GM21526 (cell line): ENCODE data around the gene PDZD7.

Experiments used
- ATAC-seq: cut with Tn5 transposase; IDR thresholded peaks from one replicate; pipeline ENCODE4 v1.9.1; 2021; ENCODE audit warnings: moderate library complexity; ENCODE audit not compliant: unreplicated experiment, low FRiP score

The PDZD7 gene

DNA sequence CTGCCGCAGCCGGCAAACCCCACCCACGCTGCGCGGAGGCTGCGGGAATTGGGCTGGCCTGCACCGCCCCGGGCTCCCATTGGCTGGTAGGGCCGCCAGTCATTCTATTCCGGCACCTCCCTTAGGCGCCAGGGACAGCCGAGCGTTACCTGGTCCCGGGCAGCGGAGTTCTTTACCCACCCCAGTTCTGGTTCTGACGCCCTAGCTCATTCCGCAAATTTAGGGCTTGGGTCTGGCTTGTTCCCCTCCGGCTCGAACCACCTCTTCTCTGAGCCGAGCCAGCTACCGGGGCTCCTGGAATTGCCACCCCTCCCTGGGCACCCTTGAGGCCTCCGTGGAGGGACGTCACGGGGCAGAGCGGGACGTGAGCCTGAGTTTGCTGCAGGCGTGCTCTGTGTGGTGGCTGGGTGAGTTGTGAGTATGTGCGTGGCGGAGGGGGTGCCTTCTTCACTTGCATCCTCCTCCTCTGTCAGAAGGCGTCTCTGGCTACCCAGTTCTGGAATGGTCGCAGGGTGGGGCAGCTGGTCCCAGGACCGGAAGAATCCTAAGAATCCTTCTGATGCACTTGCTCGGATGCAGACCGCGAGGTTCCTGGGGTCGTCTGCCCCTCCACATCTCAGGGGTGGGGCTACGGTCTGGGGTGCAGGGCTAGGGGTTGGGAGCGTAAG lies at the start of gene PDZD7, which contains the start of gene SFXN3:
Gene PDZD7 (minus strand): TSS at position 2 of the 668 bp plus-strand sequence. CDS start 910 bp downstream, outside the sequence.
Gene SFXN3 (plus strand): TSS at position 107 of the 668 bp plus-strand sequence. CDS start 3,461 bp downstream, outside the sequence.
- ATAC-seq: peak; percentile 83

DNA sequence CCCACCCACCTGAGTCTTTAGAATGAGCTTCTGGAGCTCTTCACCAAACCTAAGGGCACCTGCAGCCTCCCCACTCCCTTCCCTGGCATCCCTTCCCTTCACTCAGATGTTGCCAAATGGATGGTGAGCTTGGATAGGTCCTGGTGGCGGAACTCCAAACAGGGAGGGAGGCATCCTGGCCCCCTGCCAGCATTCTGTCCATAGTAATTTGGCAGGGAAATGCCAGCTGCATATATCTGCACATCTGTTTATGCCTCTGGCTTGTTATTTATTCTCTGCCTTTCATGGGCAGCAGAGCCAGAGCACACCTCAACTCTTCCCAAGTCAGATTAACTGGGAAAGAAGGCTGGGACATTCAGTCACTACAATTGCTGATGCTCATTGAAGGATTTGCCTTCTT lies 48.9 kb upstream of the PDZD7 start:
- ATAC-seq: no peak

GRCh38 chr10:101076630-101077029 lies 45.7 kb upstream of the PDZD7 start:
- ATAC-seq: no peak

DNA sequence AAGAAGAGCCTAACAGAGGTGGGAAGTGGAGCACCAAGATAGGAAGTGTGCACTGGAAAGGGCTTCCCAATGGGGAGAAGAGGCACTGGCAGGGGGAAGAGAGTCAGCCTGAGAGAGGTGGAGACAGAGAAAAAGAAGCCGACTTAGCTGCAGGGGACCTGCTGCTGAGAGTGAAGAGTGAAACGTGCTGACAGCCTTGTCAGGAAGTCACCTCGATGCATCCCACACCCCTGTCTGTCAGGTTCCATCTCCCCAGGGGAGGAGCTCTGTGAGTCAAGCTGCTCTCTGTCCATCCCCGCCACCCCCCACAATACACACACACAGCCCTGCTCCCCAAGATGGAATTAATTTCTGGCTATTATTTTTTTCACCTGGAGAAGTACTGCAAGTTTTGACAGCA lies 44.8 kb upstream of the PDZD7 start:
- no peak for ATAC-seq

DNA sequence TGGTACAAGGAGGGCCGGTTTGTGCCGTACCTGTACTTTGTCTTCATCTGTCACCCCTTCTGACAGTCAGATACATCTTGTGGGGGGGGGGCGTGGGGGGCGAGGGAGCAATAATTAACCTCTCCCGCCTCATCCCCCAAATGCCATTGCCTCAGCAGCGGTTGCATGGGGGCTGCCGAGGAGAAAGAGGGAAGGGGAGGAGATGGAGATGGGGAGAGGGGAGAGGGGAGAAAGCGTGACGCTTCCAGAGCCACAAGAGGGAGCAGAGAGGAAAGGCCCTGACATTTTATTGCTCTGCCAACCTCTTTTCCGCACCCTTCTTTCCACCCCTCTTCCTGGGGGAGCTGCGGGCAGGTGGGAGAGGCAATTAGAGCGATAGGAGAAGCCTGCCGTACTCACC lies 42.7 kb upstream of the PDZD7 start:
- ATAC-seq: no peak

DNA sequence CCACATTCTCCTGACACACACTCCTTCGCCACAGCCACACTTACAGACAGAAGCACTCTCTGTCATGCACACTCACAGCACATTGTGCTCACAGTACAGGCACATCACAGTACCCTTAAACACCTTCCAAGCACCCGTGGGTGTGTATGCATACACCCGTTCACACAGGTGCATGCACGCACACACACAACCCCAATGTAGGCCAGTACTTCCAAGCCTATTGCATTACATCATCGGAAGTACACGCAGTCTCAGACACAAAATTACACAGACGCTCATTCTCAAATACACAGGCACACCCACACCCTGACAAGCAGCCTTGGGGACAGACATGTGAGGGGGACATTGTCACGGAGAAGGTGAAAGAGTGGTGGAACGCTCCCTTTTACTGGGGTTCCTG lies 42.0 kb upstream of the PDZD7 start:
- no peak for ATAC-seq

DNA sequence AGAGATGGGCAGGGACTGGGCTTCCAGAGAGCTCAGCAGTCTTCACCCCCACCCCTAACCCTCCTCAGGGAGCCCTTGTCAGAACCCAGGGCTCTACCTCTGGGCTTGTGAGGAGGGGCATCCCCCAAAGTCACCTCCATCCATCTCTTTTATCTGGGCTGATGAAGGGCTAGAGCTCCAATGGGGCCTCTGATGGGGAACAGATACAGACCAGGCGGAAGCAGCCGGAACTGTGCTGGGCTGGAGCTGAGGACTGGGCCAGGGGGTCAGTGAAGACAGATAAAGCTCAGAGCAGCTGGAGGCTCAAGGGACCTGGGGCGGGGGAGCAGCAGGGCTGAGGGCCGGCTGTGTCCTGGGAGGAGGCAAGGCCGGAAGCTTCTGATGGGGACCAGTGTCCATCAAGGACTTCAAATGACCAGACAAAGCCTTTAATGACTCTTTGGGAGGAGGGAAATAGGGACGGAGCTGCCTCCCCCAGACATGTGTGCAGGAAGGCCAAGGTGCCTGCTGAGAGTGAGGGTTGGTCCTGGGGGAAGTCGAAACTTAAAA lies 41.0 kb upstream of the PDZD7 start:
- no peak for ATAC-seq

- ATAC-seq: no peak
These were observed 40.4 kb upstream of the PDZD7 start for GRCh38 chr10:101071267-101071884.

DNA sequence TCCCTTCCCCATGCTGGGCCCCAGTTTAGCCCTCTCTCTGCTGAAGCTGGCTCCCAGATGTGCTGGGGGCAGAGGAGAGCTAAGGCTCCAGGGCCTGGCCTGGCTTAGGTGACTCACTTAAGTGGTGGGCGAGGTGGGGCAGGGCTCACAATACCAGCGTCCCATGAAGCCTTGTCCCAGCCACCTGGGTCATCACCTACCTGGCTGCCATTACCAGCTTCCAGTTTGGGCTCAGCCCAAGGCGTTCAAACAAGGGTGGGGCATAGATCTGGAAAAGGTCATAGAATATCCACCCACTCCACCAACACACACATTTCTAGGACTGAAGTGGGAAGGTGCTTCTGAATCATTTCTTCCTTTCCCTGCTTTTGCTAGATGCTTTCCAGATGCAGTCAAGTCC lies 39.2 kb upstream of the PDZD7 start:
- no peak for ATAC-seq

DNA sequence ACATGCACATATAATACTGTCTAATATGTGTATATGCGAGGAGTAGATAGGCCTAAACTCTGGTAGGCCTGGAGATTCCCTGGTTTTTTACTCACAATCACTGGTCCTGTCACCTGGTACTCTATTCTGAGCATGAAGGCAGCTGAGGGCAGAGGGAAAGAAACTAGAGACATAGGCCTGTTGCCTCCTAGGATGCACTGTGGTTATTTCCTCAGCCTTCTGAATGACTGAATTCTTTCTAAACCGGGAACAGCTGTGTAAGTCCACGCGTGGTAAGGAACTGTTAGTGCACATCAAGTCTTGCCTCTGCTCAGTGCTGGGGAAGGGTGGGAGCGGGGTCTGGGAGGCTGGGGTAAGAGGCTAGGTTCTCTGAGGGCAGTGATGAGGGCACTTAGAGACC lies 38.5 kb upstream of the PDZD7 start:
- ATAC-seq: no peak

GRCh38 chr10:101067356-101068083 lies 36.6 kb upstream of the PDZD7 start:
- peak; percentile 52 for ATAC-seq

DNA sequence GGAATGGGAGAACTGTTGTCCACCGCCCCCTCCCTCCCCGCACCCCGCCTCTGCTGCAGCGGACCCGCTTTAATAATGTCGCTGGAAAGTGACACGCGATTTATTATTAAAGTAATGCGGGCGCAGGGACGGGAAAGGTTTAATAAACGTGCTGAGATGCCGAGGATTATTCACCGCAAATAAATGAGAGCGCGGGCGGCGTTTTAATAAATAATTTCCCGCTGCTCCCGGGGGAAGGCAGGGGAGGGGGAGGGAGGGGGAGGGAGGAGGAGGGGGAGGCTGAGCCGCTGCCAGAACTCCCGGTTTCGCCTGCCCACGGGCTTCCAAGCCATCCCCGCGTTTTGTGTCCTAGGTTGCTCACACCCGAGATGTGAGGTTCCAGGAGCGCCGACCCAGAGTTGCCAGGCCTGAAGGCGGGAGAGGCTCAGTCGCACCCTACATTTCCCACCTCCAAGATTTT lies 36.0 kb upstream of the PDZD7 start:
- no peak for ATAC-seq

- no peak for ATAC-seq
These were observed 35.4 kb upstream of the PDZD7 start for GRCh38 chr10:101066146-101066895.

- ATAC-seq: no peak
These were observed 34.7 kb upstream of the PDZD7 start for GRCh38 chr10:101065481-101066145.

DNA sequence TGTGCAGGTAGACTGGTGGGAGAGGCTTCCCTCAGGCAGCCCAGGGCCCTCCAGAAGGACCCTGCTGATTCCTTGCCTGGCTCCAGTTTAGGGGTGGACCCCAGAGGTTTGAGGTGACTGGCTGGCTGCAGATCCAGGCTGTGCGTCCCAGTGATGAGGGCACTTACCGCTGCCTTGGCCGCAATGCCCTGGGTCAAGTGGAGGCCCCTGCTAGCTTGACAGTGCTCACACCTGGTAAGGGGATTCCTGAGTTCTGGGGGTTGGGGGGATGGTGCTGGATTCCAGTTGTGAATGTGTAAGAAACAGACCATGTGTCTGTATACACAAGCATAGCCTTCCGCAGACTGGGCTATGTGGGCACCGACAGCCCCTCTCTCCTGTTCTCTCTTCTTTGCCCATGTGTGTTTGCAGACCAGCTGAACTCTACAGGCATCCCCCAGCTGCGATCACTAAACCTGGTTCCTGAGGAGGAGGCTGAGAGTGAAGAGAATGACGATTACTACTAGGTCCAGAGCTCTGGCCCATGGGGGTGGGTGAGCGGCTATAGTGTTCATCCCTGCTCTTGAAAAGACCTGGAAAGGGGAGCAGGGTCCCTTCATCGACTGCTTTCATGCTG lies 33.6 kb upstream of the PDZD7 start:
- no peak for ATAC-seq

- ATAC-seq: no peak
These were observed 32.9 kb upstream of the PDZD7 start for GRCh38 chr10:101063548-101064414.

DNA sequence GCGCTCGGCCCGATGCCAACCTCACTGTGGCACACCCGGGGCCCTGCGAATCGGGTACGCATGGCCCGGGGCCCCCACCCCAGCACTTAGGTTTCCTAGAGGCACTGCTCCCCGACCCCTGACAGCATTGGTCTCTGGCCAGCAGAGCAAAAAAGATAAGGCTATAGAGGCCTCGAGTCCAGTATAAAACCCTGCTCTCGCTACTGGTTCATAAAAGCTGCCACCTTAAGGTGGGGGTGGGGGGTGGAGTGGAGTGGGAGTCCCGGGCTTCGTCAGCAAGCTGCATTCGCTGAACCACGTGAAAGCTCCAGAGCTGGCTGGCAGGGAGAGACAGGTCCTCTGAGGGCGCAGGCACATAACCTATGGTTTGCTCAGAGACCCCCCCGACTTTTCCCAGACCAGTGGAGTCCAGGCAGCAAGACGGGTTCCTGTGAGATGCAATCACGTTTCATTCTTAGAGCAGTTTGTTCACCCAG lies 32.2 kb upstream of the PDZD7 start:
- ATAC-seq: no peak

- ATAC-seq: no peak
These were observed 31.5 kb upstream of the PDZD7 start for GRCh38 chr10:101062232-101063049.
